Spleen (tissue), 7 donors: ENCODE measurements around the gene TTLL9.
A peak's percentile ranks its signal among the peaks of the same experiment; 100 is the strongest.

Experiments
- POLR2A ChIP-seq, 3 donors: fragments of 450-650 bp; IDR thresholded peaks; one replicate each; pipeline ENCODE4 v1.5.1; 2017; ENCODE audit warnings: antibody characterized with exemption in 3 of 3, mild to moderate bottlenecking in 1 of 3
- POLR2AphosphoS5 ChIP-seq, 3 donors: sonication (generic); formaldehyde crosslinking; IDR thresholded peaks; one replicate each; pipeline ENCODE4 v1.5.1; 2017; ENCODE audit warnings: antibody characterized with exemption in 3 of 3
- TF ChIP-seq, protein P1 (sequence below), 11 experiments: fragments of 200-600 bp in 7 of 11; fragments of 450-650 bp in 4 of 11; sonication (generic) in 4 of 11; IDR thresholded peaks in 8 of 11; conservative IDR thresholded peaks in 3 of 11; 1 replicate in 7 of 11; 2 replicates in 4 of 11; pipeline versions ENCODE4 v1.4.0 to v1.8.0; 2016 to 2021; ENCODE audit warnings: antibody characterized with exemption in 11 of 11, inconsistent platforms in 4 of 11, mild to moderate bottlenecking in 1 of 11
- donor health status: DM: no; HTN: no; CAD: no; lungs with moderate emphysema.
- donor health status: DM: no; HTN: no; CAD: no.
- donor health status: DM: no; HTN: no; CAD: no.

DNA sequence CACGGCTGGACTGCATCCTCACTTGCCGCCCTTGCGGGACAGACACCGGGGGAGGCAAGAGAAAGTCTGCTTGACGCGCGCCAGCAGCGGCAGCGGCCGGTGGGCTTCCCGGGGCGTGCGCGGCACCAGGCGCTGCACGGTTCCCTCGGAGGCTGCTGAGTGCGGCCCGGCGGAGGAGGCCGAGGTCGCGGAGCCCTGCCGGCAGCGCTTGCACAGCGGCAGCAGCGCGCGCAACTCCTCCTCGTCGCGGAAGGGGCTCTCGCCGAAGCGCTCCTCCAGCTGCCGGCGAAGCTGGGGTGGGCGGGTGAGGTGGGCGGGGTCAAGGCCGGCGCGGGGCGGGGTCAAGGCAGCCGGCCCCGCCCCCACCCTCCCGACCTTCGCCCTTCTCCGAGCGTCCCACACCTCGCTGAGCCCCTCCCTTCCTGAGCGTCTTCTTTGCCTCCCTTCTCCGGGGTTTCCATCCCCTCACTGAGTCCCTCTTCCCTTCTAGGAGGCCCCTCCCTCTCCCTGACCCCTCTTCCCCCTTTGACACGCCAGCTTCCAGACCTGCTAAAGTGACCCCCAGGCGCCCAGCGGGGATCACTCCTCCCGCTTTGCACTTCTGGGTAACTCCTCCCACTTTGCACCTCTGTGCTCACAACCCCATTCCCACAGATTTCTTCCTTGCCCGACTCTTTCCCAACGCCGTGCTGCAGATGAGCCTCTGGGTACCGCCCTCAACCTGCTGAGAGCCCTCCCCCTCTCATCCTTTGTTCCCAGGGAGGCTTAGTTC is 8.9 kb upstream of the TTLL9 start:
- TF ChIP-seq, protein P1, sequence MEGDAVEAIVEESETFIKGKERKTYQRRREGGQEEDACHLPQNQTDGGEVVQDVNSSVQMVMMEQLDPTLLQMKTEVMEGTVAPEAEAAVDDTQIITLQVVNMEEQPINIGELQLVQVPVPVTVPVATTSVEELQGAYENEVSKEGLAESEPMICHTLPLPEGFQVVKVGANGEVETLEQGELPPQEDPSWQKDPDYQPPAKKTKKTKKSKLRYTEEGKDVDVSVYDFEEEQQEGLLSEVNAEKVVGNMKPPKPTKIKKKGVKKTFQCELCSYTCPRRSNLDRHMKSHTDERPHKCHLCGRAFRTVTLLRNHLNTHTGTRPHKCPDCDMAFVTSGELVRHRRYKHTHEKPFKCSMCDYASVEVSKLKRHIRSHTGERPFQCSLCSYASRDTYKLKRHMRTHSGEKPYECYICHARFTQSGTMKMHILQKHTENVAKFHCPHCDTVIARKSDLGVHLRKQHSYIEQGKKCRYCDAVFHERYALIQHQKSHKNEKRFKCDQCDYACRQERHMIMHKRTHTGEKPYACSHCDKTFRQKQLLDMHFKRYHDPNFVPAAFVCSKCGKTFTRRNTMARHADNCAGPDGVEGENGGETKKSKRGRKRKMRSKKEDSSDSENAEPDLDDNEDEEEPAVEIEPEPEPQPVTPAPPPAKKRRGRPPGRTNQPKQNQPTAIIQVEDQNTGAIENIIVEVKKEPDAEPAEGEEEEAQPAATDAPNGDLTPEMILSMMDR (IDR thresholded peaks at IDR 0.05 in 8 of 11, conservative IDR thresholded peaks at IDR 0.05 in 3 of 11) = no peak
- TF ChIP-seq POLR2A (IDR thresholded peaks at IDR 0.05) (no peak), POLR2AphosphoS5 (IDR thresholded peaks at IDR 0.05) (peak in 2 of 3 donors; percentile 31 to 53)
